Neural progenitor cell (in vitro differentiated cells): ENCODE data around the gene KIFC3. TPM values are rescaled to one million over a fixed set of nuclear protein-coding genes. Genes with fewer than 3 reads are reported as not detected.

Experiments
- DNase-seq: peaks from one replicate; pipeline ENCODE4 v3.0.0-alpha.2; 2016; ENCODE audit warnings: low spot score
- H2AFZ ChIP-seq: fragments of 200-600 bp; sonication (generic); replicated peaks from 2 replicates; pipeline ENCODE4 v1.6.1; 2016; ENCODE audit warnings: antibody characterized with exemption
- H3F3A ChIP-seq: fragments of 200-600 bp; sonication (generic); 2 replicates; pipeline ENCODE4 v1.6.1; 2016; ENCODE audit warnings: antibody characterized with exemption, low read depth
- H3K27ac ChIP-seq: fragments of 200-600 bp; sonication (generic); 2 replicates; pipeline ENCODE4 v1.5.1; 2016; ENCODE audit warnings: mild to moderate bottlenecking
- H3K27me3 ChIP-seq: fragments of 200-600 bp; sonication (generic); 2 replicates; pipeline ENCODE4 v1.6.1; 2016; ENCODE audit warnings: mild to moderate bottlenecking, moderate library complexity
- H3K36me3 ChIP-seq: fragments of 200-600 bp; sonication (generic); 2 replicates; pipeline ENCODE4 v1.5.1; 2016
- H3K4me1 ChIP-seq: fragments of 200-600 bp; sonication (generic); 2 replicates; pipeline ENCODE4 v1.6.1; 2016; ENCODE audit warnings: mixed run types
- H3K4me2 ChIP-seq: fragments of 200-600 bp; sonication (generic); 2 replicates; pipeline ENCODE4 v1.6.1; 2016
- H3K4me3 ChIP-seq: fragments of 200-600 bp; sonication (generic); 2 replicates; pipeline ENCODE4 v1.5.1; 2016
- H3K79me2 ChIP-seq: fragments of 200-600 bp; sonication (generic); 2 replicates; pipeline ENCODE4 v1.6.1; 2016; ENCODE audit warnings: low read depth
- H3K9ac ChIP-seq: fragments of 200-600 bp; sonication (generic); 2 replicates; pipeline ENCODE4 v1.6.1; 2016
- H3K9me3 ChIP-seq: fragments of 200-600 bp; sonication (generic); 2 replicates; pipeline ENCODE4 v1.5.1; 2016; ENCODE audit warnings: low read depth
- H4K20me1 ChIP-seq: fragments of 200-600 bp; sonication (generic); 2 replicates; pipeline ENCODE4 v1.6.1; 2016; ENCODE audit warnings: low read depth
- H3K27ac Mint-ChIP-seq: 3 replicates; pipeline ENCODE4 v1.8.0; 2021; ENCODE audit warnings: mixed read lengths
- H3K27me3 Mint-ChIP-seq: 2 replicates; pipeline ENCODE4 v1.8.0; 2022; ENCODE audit warnings: low read depth, mild to moderate bottlenecking, inconsistent platforms, moderate library complexity, mixed read lengths; ENCODE audit not compliant: insufficient read depth
- H3K36me3 Mint-ChIP-seq: 3 replicates; pipeline ENCODE4 v1.8.0; 2021; ENCODE audit warnings: mixed read lengths
- H3K4me1 Mint-ChIP-seq: 3 replicates; pipeline ENCODE4 v1.8.0; 2021; ENCODE audit warnings: mixed read lengths
- H3K4me3 Mint-ChIP-seq: 3 replicates; pipeline ENCODE4 v1.8.0; 2021; ENCODE audit warnings: mild to moderate bottlenecking, moderate library complexity, mixed read lengths
- H3K9me3 Mint-ChIP-seq: 3 replicates; pipeline ENCODE4 v1.8.0; 2020; ENCODE audit warnings: mixed read lengths
- CTCF ChIP-seq: fragments of 200-600 bp; sonication (generic); IDR thresholded peaks from 2 replicates; pipeline ENCODE4 v1.5.1; 2017; ENCODE audit warnings: antibody characterized with exemption, mild to moderate bottlenecking
- EZH2 ChIP-seq: fragments of 200-600 bp; sonication (generic); IDR thresholded peaks from 2 replicates; pipeline ENCODE4 v1.6.1; 2017; ENCODE audit warnings: antibody characterized with exemption, mild to moderate bottlenecking, moderate library complexity
- EZH2phosphoT487 ChIP-seq: fragments of 200-600 bp; sonication (generic); IDR thresholded peaks from 2 replicates; pipeline ENCODE4 v1.6.1; 2017; ENCODE audit warnings: antibody characterized with exemption
- total RNA-seq: library from RNA; depleted of rRNA; stranded (reverse); fragments of >200 nt; gene quantifications from 2 replicates; pipeline ENCODE4 v1.2.3, GENCODE V29; 2015; ENCODE audit warnings: low replicate concordance

KIFC3 gene
- total RNA-seq, 1 donor from 2014 or later: 0.28 TPM

GRCh38 chr16:57752581-57753447, 49.5 kb downstream of the KIFC3 start:
- no peak for DNase-seq
- TF ChIP-seq CTCF (no peak), EZH2 (no peak), EZH2phosphoT487 (no peak)

GRCh38 chr16:57752203-57752580, 50.1 kb downstream of the KIFC3 start:
- Histone ChIP-seq H3K27me3 (no peaks in the 10 kb centered on the region), H3K79me2 (no peaks in the 10 kb centered on the region), H3F3A (peaks cover 2% of the 10 kb centered on the region), H3K4me3 (no peak overlapping the region), H3K9ac (no peak overlapping the region), H3K4me1 (peaks cover 7% of the 10 kb centered on the region), H3K9me3 (no peaks in the 10 kb centered on the region), H2AFZ (no peak overlapping the region), H3K27ac (no peak overlapping the region), H4K20me1 (no peaks in the 10 kb centered on the region), H3K4me2 (no peak overlapping the region), H3K36me3 (no peaks in the 10 kb centered on the region)
- Mint-ChIP-seq H3K27me3 (peaks cover 7% of the 10 kb centered on the region), H3K9me3 (no peaks in the 10 kb centered on the region), H3K36me3 (no peaks in the 10 kb centered on the region), H3K4me3 (no peak overlapping the region), H3K27ac (no peak overlapping the region), H3K4me1 (peaks cover 4% of the 10 kb centered on the region)
- TF ChIP-seq EZH2phosphoT487: no peak
- no peak for TF ChIP-seq EZH2
- TF ChIP-seq CTCF: no peak
- no peak for DNase-seq

More at GRCh38 chr16:57752581-57753447, 49.5 kb downstream of the KIFC3 start:
- Histone ChIP-seq H3K79me2 (no peaks in the 10 kb centered on the region), H3K9ac (no peak overlapping the region), H3K4me1 (peaks cover under 1% of the 10 kb centered on the region), H3K4me2 (no peak overlapping the region), H3K9me3 (no peaks in the 10 kb centered on the region), H3K27ac (no peak overlapping the region), H3K27me3 (no peaks in the 10 kb centered on the region), H4K20me1 (no peaks in the 10 kb centered on the region), H3K4me3 (no peak overlapping the region), H2AFZ (no peak overlapping the region), H3F3A (no peaks in the 10 kb centered on the region), H3K36me3 (no peaks in the 10 kb centered on the region)
- Mint-ChIP-seq H3K9me3 (no peaks in the 10 kb centered on the region), H3K27me3 (peaks cover 7% of the 10 kb centered on the region), H3K4me3 (no peak overlapping the region), H3K4me1 (no peaks in the 10 kb centered on the region), H3K27ac (no peak overlapping the region), H3K36me3 (no peaks in the 10 kb centered on the region)

GRCh38 chr16:57751539-57752202, 50.6 kb downstream of the KIFC3 start:
- Histone ChIP-seq H3K4me3 (no peak overlapping the region), H4K20me1 (no peaks in the 10 kb centered on the region), H3K9me3 (no peaks in the 10 kb centered on the region), H3K4me1 (peaks cover 9% of the 10 kb centered on the region), H3F3A (peaks cover 4% of the 10 kb centered on the region), H3K79me2 (no peaks in the 10 kb centered on the region), H3K36me3 (no peaks in the 10 kb centered on the region), H3K4me2 (no peak overlapping the region), H3K9ac (no peak overlapping the region), H3K27me3 (no peaks in the 10 kb centered on the region), H3K27ac (no peak overlapping the region), H2AFZ (no peak overlapping the region)
- Mint-ChIP-seq H3K9me3 (no peaks in the 10 kb centered on the region), H3K27ac (no peak overlapping the region), H3K4me1 (peaks cover 5% of the 10 kb centered on the region), H3K27me3 (peaks cover 7% of the 10 kb centered on the region), H3K36me3 (no peaks in the 10 kb centered on the region), H3K4me3 (no peak overlapping the region)
- DNase-seq: no peak
- TF ChIP-seq CTCF (no peak), EZH2 (no peak), EZH2phosphoT487 (no peak)
